ENCODE measurements around the gene TBC1D22A. TPM values are rescaled to one million over a fixed set of nuclear protein-coding genes. Genes with fewer than 3 reads are reported as not detected.

Gene TBC1D22A
- total RNA-seq, 1 experiment from 2014 or later = 20.9 TPM

GRCh38 chr22:47190957-47191670 lies 428.7 kb downstream of the TBC1D22A start:
- DNase-seq (ENCODE audit: low read depth, low spot score) (peak; percentile 8), ATAC-seq (no peak)
- H3K36me3 ChIP-seq (ENCODE audit: control insufficient read depth in 1 of 2, insufficient read depth in 2 of 2, low read length in 2 of 2) = no peaks in the 10 kb centered on the region
- no peak overlapping the region for H3K27ac ChIP-seq (ENCODE audit: low read depth, low read length)
- peaks cover 5 to 9% of the 10 kb centered on the region in 2 experiments; a peak in 3 of 4 replicates for H3K4me1 ChIP-seq (ENCODE audit: control insufficient read depth in 1 of 2, insufficient read depth in 2 of 2, low read length in 2 of 2)
- CTCF ChIA-PET = no interaction called here
- H2AFZ ChIP-seq (ENCODE audit: low read depth, low read length, poor library complexity, severe bottlenecking) = no peak overlapping the region
- no peak overlapping the region for H3K4me3 ChIP-seq (replicated peaks in 1 of 2; ENCODE audit: low read depth in 1 of 2, low read length in 2 of 2)
- H3K9ac ChIP-seq (ENCODE audit: low read length) = no peak overlapping the region
- no peak overlapping the region for H3K4me2 ChIP-seq (ENCODE audit: low read length)
- no peaks in the 10 kb centered on the region for H3K9me3 ChIP-seq (ENCODE audit: control insufficient read depth in 1 of 2, insufficient read depth in 1 of 2, low read depth in 1 of 2, low read length in 2 of 2)
- RAD21 ChIA-PET (ENCODE audit: low non-redundant PET in 1 of 2, low total read pairs in 2 of 2, uncharacterized antibody in 2 of 2, unreplicated experiment in 2 of 2) = interaction anchor here (0.6 kb wide), 2 partner anchors 206 to 336 kb away, joined by 4 to 5 read pairs; no protein-coding TSS in a partner anchor
- H3K27me3 ChIP-seq (ENCODE audit: insufficient read depth, low read length) = no peaks in the 10 kb centered on the region
- intact Hi-C loops (cut with micrococcal nuclease) = no loop called here
- no peaks in the 10 kb centered on the region for H3K9me2 ChIP-seq (ENCODE audit: insufficient read depth)
- TF ChIP-seq ATF3 (IDR thresholded peaks at IDR 0.05) (no peak), CTCF (IDR thresholded peaks at IDR 0.05 in 2 of 3, conservative IDR thresholded peaks at IDR 0.05 in 1 of 3; ENCODE audit: borderline replicate concordance in 1 of 3, insufficient read depth in 1 of 3, low read depth in 2 of 3, low read length in 2 of 3) (peak in 1 of 3 experiments; percentile 29; a peak in 1 of 6 replicates), ZFX (IDR thresholded peaks at IDR 0.05) (no peak), CBX3 (IDR thresholded peaks at IDR 0.05; ENCODE audit: low read depth) (no peak), ZNF274 (IDR thresholded peaks at IDR 0.05; ENCODE audit: low read depth, low read length) (no peak), TCF7L2 (IDR thresholded peaks at IDR 0.05; ENCODE audit: borderline replicate concordance, extremely low read depth, insufficient read depth, insufficient read length) (no peak), SRF (IDR thresholded peaks at IDR 0.05; ENCODE audit: low read depth) (no peak), ELF1 (IDR thresholded peaks at IDR 0.05; ENCODE audit: borderline replicate concordance, low read depth) (no peak), EZH2 (IDR thresholded peaks at IDR 0.05) (no peak), CEBPB (IDR thresholded peaks at IDR 0.05; ENCODE audit: low read depth) (no peak), EZH2phosphoT487 (IDR thresholded peaks at IDR 0.05; ENCODE audit: borderline replicate concordance) (no peak), RAD21 (IDR thresholded peaks at IDR 0.05; ENCODE audit: low read depth) (peak; percentile 33; the same call in 1 of the 2 replicates)
- TF ChIP-seq, protein P1, sequence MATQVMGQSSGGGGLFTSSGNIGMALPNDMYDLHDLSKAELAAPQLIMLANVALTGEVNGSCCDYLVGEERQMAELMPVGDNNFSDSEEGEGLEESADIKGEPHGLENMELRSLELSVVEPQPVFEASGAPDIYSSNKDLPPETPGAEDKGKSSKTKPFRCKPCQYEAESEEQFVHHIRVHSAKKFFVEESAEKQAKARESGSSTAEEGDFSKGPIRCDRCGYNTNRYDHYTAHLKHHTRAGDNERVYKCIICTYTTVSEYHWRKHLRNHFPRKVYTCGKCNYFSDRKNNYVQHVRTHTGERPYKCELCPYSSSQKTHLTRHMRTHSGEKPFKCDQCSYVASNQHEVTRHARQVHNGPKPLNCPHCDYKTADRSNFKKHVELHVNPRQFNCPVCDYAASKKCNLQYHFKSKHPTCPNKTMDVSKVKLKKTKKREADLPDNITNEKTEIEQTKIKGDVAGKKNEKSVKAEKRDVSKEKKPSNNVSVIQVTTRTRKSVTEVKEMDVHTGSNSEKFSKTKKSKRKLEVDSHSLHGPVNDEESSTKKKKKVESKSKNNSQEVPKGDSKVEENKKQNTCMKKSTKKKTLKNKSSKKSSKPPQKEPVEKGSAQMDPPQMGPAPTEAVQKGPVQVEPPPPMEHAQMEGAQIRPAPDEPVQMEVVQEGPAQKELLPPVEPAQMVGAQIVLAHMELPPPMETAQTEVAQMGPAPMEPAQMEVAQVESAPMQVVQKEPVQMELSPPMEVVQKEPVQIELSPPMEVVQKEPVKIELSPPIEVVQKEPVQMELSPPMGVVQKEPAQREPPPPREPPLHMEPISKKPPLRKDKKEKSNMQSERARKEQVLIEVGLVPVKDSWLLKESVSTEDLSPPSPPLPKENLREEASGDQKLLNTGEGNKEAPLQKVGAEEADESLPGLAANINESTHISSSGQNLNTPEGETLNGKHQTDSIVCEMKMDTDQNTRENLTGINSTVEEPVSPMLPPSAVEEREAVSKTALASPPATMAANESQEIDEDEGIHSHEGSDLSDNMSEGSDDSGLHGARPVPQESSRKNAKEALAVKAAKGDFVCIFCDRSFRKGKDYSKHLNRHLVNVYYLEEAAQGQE (IDR thresholded peaks at IDR 0.05; ENCODE audit: low read depth) = no peak
- no TSS peak for BruUV-seq (replicated peaks)
- H3K79me2 ChIP-seq (ENCODE audit: insufficient read depth, low read length) = no peaks in the 10 kb centered on the region
- H4K20me1 ChIP-seq (ENCODE audit: insufficient read depth) = no peaks in the 10 kb centered on the region
- POLR2A ChIA-PET = no interaction called here
